HG03280 (cell line): ENCODE measurements around the gene CACNA1D.
"Not testable (repeated sequence)": the region's sequence is repeated elsewhere in the genome, so short reads cannot be mapped to it uniquely, and the experiment has no call there.

Experiments used
- ATAC-seq: cut with Tn5 transposase; IDR thresholded peaks from one replicate; pipeline ENCODE4 v1.9.1; 2021; ENCODE audit warnings: mild to moderate bottlenecking, moderate library complexity; ENCODE audit not compliant: unreplicated experiment

The CACNA1D gene

GRCh38 chr3:53493963-53494791, at the start of gene CACNA1D:
Gene CACNA1D, plus strand, starts transcription at chr3:53494611. Its CDS starts 556 bp downstream, at chr3:53495167.
- ATAC-seq: no peak

DNA sequence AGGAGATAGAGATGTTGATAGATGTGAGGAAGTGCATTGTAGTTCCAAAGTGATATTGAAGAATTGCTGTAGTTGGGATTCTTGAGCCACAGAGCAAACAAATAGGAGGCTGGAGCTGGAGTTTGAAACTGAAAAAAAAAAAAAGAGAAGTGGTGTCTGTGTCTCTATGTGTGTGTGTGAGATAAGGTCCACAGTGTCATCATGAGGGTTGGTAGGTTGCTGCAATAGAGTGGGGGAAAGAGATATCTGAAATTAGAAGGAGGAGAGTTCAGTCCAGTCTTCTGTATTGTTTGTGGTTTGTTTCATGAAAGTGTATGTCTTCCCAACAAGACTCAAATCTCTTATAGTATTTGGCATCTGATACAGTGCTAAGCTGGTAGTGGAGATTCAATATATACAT, 37.3 kb upstream of the CACNA1D start:
- ATAC-seq: no peak

- no peak for ATAC-seq
Observed at GRCh38 chr3:53460326-53460725, 34.1 kb upstream of the CACNA1D start.

DNA sequence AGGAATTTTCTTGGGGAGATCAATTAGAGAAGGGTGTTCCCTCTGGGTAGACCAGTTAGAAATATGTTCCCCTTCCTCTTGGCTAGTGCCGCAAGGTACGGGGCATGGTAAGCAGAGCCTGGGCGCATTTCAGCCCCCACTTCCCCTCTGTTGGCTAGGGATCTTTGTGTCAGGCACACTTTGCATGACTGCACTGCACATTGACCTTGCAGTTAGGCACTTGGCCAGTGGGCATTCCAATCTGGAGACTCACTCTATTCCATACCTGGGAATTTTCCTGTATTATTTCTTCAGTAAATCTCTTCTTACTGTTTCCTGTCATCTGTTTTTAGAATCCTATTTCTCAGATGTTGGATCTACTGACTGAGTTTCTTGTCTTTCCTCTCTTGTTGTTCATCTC, 30.0 kb upstream of the CACNA1D start:
- no peak for ATAC-seq

DNA sequence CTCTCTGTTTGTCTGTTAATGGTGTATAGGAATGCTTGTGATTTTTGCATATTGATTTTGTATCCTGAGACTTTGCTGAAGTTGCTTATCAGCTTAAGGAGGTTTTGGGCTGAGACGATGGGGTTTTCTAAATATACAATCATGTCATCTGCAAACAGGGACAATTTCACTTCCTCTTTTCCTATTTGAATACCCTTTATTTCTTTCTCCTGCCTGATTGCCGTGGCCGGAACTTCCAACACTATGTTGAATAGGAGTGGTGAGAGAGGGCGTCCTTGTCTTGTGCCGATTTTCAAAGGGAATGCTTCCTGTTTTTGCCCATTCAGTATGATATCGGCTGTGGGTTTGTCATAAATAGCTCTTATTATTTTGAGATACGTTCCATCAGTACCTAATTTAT, 24.7 kb upstream of the CACNA1D start:
- ATAC-seq: not testable (repeated sequence)

DNA sequence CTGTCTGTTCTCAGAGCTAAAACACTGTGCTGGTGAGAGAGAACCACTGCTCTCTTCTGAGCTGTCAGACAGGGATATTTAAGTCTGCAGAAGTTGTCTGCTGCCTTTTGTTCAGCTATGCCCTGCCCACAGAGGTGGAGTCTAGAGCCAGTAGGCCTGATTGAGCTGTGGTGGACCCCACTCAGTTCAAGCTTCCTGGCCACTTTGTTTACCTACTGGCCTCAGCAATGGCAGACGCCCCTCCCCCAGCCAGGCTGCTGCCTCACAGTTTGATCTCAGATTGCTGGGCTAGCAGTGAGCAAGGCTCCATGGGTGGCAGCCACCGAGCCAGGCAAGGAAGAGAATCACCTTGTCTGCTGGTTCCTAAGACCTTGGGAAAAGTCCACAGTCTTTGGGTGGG, 21.0 kb upstream of the CACNA1D start:
- no peak for ATAC-seq

DNA sequence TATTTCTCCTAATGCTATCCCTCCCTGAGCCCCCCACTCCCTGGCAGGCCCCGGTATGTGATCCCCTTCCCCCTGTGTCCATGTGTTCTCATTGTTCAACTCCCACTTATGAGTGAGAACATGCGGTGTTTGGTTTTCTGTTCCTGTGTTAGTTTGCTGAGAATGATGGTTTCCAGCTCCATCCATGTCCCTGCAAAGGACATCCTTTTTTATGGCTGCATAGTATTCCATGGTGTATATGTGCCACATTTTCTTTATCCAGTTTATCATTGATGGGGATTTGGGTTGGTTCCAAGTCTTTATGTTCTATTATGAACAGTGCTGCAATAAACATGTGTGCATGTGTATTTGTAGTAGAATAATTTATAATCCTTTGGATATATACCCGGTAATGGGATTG, 18.0 kb upstream of the CACNA1D start:
- not testable (repeated sequence) for ATAC-seq

- not testable (repeated sequence) for ATAC-seq
Observed at GRCh38 chr3:53477689-53478088, 16.7 kb upstream of the CACNA1D start.

- ATAC-seq: no peak
Observed at GRCh38 chr3:53478166-53478830, 16.1 kb upstream of the CACNA1D start.

DNA sequence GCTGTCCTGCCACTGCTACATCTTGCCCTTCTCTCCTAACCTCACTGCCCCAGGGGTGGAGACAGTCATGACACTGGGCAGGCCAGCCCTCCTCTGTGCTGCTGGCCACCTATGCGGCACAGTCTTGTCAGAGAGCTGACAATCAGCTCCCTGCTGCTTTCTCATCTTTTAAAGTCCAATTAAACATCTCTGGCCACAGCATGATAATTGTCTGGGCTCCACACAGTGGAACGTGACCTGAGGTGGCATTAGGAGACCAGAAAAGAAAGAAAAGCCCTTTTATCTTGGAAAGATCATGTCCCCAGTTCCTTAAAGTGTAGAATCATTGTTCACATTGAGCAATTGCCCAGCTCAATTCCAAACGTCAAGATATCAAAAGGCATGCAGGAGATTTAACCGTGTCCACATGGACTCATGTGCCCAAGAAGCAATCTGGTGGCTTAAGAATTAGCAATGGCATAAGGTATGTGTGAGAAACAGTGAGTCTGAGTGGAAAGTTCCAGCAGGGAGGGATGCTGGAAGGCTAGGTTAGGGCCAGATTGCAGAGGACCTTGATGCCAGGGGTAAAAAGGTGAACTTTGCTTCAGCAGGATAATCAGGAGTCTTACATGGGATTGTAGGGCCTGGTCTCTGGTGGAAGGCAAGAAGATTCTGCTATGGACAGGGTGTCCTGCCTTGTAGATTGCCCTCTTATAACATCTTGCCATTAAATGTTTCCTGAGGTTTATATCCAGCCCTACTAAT, 15.3 kb upstream of the CACNA1D start:
- ATAC-seq: no peak

GRCh38 chr3:53482227-53482626, 12.2 kb upstream of the CACNA1D start:
- ATAC-seq: no peak

DNA sequence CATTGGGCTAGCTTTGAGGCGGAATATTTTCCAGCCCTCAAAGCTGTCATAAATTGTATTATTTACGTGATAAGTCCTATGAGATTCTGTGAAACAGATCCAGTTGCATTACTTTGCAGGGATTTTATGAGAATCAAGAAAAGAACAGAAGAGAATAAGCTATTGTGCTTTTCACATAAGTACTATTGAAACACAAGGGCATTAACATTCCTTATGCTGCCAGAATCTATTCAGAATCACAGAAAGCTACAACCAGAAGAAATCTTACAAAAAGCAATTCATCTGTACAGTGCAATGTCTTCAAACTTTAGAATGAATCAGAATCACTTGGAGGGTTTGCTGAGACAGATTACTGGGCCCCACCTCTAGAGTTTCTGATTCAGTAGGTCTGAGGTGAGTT, 10.6 kb upstream of the CACNA1D start:
- ATAC-seq: no peak

- no peak for ATAC-seq
Observed at GRCh38 chr3:53484984-53485383, 9.4 kb upstream of the CACNA1D start.

DNA sequence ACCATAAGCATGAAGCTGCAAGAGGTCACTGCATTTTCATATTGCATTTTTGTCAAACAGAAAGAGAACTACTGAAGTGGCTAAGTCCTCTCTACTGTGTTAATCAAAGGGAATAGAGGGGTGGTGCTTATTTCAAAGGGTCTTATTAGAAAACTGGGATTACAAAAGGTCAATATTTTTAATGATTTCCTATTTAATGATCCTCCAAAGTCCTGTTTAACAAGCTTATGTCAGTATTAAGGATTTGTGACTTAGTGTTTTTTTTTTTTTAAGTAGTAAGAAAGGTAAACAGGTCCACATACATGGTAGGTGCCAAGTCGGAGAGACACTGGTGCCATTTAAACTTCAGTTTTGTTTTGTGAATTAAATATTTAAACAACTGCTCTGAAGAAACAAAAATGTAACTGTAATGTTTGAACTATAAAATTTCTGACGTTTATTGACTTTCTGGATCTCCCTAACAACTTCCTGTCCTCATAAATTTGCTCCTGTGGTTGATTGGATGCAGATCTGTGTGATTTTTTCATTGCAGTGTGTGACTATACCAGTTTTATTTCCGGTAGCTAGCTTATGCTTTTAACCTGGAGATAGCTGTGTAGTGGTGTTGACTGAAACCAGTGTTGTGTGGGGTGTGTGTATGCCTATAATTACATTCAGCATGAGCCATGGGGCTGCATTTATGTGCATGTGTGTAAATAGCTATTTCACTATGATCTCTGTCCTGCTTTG, 8.6 kb upstream of the CACNA1D start:
- no peak for ATAC-seq

DNA sequence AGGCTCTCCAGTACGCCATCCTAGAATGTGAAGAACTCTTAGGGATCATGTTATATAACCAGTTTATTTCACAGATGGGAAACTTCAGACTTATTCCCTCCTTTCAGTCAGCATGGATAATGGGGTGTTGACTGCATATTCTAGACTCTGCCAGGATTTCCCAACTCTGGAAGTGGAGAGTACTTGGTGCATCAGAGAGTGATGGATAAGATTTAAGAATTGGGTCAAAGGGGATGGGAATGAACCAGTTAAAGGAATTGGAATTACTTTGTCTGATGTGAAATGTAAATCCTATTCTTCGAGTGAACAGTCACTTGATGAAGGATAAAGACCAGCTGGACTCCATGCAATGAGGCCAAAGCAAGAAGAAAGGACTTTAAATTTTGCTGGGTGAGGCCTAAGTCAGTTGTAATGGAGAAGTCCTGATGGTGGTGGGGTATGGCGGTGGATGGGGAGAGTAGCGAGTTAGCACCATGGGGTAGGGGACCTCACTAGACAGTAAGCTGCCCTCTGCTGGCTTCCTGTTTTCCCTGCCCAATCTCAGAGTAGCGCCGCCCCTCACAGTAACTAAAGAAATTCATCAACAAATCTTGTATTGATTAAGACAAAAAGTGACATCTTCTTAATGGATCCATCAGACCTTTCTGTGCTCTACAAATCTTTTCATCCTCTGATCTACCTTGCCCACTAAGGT, 7.3 kb upstream of the CACNA1D start:
- ATAC-seq: no peak

- no peak for ATAC-seq
Observed at GRCh38 chr3:53489386-53489785, 5.0 kb upstream of the CACNA1D start.

- ATAC-seq: no peak
Observed at GRCh38 chr3:53489787-53490458, 4.5 kb upstream of the CACNA1D start.

DNA sequence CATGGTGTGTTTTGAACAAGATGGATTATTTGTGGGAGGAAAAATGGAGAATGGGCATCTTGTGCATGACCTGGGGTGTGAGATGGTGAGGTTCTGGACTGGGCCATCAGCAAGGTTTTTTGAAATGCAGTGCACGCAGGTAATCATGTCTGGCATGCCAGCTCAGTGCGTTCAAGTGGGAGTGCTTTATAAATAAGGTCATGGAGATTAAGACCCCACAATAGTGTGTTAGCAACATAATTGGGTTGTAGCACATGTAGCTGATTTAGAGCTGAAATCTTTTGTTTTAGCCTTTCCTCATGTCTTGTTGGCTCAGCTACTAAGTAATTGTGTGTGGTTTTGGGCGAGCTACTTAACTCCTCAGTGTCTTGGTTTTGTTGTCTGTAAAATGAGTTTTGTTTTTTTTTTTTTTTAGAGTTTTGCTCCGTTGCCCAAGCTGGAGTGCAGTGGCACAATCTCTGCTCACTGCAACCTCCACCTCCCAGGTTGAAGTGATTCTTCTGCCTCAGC, 3.9 kb upstream of the CACNA1D start:
- no peak for ATAC-seq

GRCh38 chr3:53491276-53491675, 3.1 kb upstream of the CACNA1D start:
- no peak for ATAC-seq

DNA sequence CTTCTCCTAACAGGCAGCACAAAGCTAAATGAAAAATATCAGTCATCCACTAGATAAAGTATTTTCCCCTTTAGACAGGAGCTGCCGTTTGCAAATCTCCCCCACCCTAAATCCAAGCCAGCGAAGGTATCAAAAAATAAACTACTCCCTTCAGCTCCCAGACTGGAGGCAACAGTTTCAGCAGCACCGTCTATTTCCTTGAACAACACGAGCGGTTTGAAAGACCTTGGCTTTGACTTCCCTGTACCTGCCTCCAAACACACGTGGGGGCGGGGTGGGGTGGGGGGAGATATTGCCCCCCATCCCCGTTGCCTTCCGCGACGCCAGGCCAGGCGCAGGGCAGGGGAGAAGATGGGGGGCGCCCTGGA, 832 bp upstream of the CACNA1D start:
- ATAC-seq: no peak
